Heart left ventricle (tissue), 13 donors: ENCODE results near the gene OPRL1.

Experiments
- CTCF ChIP-seq, 12 donors: fragments of 200-600 bp; sonication (generic) in 4 of 12; IDR thresholded peaks; one replicate each; pipeline versions ENCODE4 v1.5.0 to v1.8.0; 2018 to 2022; ENCODE audit warnings: antibody characterized with exemption in 12 of 12, mild to moderate bottlenecking in 5 of 12
- POLR2A ChIP-seq, 2 donors: fragments of 450-650 bp; IDR thresholded peaks; one replicate each; pipeline ENCODE4 v1.6.1; 2017; ENCODE audit warnings: antibody characterized with exemption in 2 of 2, mild to moderate bottlenecking in 2 of 2, moderate library complexity in 2 of 2
- donor health status: ischemic (EF 13 %, LVEDD 7.1; RV severe dilation, severe dysfunction).
- donor health status: DM: no; HTN: yes; CAD: no.
- donor health status: DM: no; HTN: no; CAD: no.
- donor health status: ischemic (EF 25% LVEDD 6.9; RV normal size, moderate dysfunction).
- donor health status: ischemic (EF 25% LVEDD 5.7; RV mildly dilated, moderate dysfunction).
- donor health status: ischemic (EF 35%, LVEDD 5.7; RV mildly dilated, moderate dysfunction).
- donor health status: nonischemic (EF 11% LVEDD 7.7; RV severe dilation, severe dysfunction).
- donor health status: DM: yes; HTN: yes; CAD: no.
- donor health status: PGD.
- donor health status: ischemic (EF 29% LVEDD 5.4; RV normal size, mild dysfunction).
- donor health status: nonischemic (EF 23%, LVEDD 6.1; RV moderate dilation, normal function).

GRCh38 chr20:64049878-64050260 lies 30.0 kb upstream of the OPRL1 start:
- TF ChIP-seq POLR2A (IDR thresholded peaks at IDR 0.05), result no peak
- TF ChIP-seq CTCF (IDR thresholded peaks at IDR 0.05), result no peak
